IgD-negative memory B cell (primary cell): ENCODE data around the gene HOXD12. TPM values are rescaled to one million over a fixed set of nuclear protein-coding genes. Genes with fewer than 3 reads are reported as not detected.

Source experiments
- H3K27ac Mint-ChIP-seq, 3 donors: one replicate each; pipeline ENCODE4 v1.8.0; 2020 to 2022; ENCODE audit warnings: mild to moderate bottlenecking in 3 of 3, mixed read lengths in 3 of 3, moderate library complexity in 1 of 3
- H3K27me3 Mint-ChIP-seq: one replicate; pipeline ENCODE4 v1.8.0; 2021; ENCODE audit warnings: mixed read lengths
- H3K36me3 Mint-ChIP-seq: one replicate; pipeline ENCODE4 v1.8.0; 2020; ENCODE audit warnings: mild to moderate bottlenecking, mixed read lengths
- H3K4me1 Mint-ChIP-seq, 3 donors: one replicate each; pipeline ENCODE4 v1.8.0; 2020 to 2022; ENCODE audit warnings: mixed read lengths in 3 of 3, mild to moderate bottlenecking in 1 of 3
- H3K4me3 Mint-ChIP-seq, 4 donors: one replicate each; pipeline ENCODE4 v1.8.0; 2020 to 2022; ENCODE audit warnings: mild to moderate bottlenecking in 4 of 4, mixed read lengths in 4 of 4, moderate library complexity in 3 of 4
- H3K9me3 Mint-ChIP-seq, 3 donors: one replicate each; pipeline ENCODE4 v1.8.0; 2020 to 2021; ENCODE audit warnings: mixed read lengths in 3 of 3, mild to moderate bottlenecking in 1 of 3
- polyA plus RNA-seq: library from polyadenylated mRNA; unstranded; fragments of 300-500 nt; fragmentation: Illumina TruSeq; gene quantifications from one replicate; pipeline ENCODE4 v1.2.3, GENCODE V29; 2021

HOXD12 gene
- polyA plus RNA-seq, 1 donor from 2014 or later, result not detected

DNA sequence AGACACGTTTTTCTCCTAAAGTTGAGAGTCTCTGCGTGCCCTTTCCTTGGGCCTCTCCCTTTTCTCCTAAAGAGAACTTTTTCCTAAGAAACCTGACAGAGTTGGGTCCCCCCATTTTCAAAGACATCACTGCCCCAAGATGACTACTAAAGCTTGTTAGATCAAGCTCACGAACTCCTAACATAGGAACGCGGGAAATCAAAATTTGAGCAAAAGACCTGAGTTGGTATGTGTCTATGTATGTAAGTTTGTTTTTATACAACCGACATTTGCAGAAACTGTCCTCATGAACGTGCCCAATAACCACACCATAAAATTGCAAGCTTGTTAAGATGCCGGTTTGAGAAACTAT is 5.7 kb upstream of the HOXD12 start:
- Mint-ChIP-seq H3K27ac (peak overlapping the region; percentile 86), H3K4me1 (peaks cover 7 to 22% (median 17%) of the 10 kb centered on the region in 3 donors), H3K4me3 (peak overlapping the region in 3 of 4 donors; percentile 23 to 67 (median 61)), H3K9me3 (peaks cover 0 to 18% (median 1%) of the 10 kb centered on the region in 3 donors), H3K36me3 (no peaks in the 10 kb centered on the region), H3K27me3 (peaks cover 81% of the 10 kb centered on the region)

DNA sequence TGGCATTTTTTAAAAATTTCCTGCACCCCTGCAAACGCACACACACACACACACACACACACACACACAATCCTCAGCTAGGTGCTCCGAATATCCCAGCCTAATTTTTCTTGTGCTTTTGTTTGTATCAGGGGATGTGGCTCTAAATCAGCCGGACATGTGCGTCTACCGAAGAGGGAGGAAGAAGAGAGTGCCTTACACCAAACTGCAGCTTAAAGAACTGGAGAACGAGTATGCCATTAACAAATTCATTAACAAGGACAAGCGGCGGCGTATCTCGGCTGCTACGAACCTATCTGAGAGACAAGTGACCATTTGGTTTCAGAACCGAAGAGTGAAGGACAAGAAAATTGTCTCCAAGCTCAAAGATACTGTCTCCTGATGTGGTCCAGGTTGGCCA is 5.2 kb upstream of the HOXD12 start:
- no peaks in the 10 kb centered on the region for H3K36me3 Mint-ChIP-seq
- peaks cover 0 to 18% (median 1%) of the 10 kb centered on the region in 3 donors for H3K9me3 Mint-ChIP-seq
- peaks cover 81% of the 10 kb centered on the region for H3K27me3 Mint-ChIP-seq
- H3K27ac Mint-ChIP-seq, result peak overlapping the region; percentile 13 to 86 (median 86)
- no peak overlapping the region for H3K4me3 Mint-ChIP-seq
- peaks cover 7 to 22% (median 17%) of the 10 kb centered on the region in 3 donors for H3K4me1 Mint-ChIP-seq

DNA sequence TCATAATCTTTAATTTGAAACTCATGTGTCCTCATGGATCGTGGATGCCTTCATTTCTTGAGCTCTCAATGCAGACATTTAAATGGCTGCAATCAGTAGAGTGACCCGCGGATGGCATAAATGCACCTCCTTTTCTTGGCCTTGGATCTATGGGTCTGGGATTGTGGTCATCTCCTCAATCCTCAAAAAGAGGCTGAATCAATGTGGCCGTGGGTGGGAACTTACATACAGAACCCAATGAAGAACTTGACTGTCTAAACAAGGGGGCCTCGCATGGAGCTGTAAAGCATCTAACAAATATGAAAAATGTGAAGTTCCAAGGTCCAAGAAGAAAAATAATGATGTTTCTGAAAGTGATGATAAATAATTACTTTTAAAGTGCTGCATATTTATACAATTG is 4.2 kb upstream of the HOXD12 start:
- peak overlapping the region in 3 of 4 donors; percentile 13 to 47 (median 14) for H3K4me3 Mint-ChIP-seq
- peaks cover 0 to 18% (median 1%) of the 10 kb centered on the region in 3 donors for H3K9me3 Mint-ChIP-seq
- peak overlapping the region in 1 of 3 donors; percentile 86 for H3K27ac Mint-ChIP-seq
- H3K4me1 Mint-ChIP-seq, result peaks cover 7 to 22% (median 17%) of the 10 kb centered on the region in 3 donors
- H3K36me3 Mint-ChIP-seq, result no peaks in the 10 kb centered on the region
- peaks cover 77% of the 10 kb centered on the region for H3K27me3 Mint-ChIP-seq

DNA sequence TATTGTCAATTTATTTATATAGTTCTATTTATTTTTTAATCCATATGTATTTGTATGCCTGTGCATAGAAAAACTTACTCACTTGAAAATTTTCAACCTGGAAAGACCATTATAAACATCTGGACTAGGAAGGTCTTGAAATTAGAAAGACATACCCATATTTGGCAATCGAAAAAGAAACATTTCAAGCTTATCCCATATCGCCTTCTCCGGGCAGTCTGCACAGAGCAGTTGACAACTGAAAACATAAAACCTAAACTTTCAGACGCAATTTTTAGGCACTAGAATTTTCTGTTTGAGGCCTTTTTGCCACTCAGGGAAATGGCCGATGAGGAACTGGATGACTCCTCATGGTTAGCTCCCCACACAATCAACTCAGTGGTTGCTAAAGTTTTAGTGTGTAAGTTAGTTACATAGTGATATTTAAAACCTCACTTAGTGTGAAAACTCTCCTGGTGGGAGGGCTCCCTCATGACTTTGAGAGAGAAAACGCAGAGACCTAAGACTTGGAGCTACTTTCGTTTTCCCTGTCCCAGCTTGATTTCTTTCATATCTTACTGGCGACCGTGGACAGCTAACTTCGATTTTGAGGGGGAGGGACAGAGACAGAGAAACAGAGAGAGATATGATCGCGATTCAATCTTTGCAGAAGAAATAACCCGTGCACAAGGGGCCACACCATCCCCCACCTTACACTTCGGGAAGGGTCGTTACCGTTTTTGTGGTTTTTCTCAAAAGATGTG is 3.2 kb upstream of the HOXD12 start:
- Mint-ChIP-seq H3K27me3 (peaks cover 79% of the 10 kb centered on the region), H3K9me3 (peaks cover 0 to 20% (median 1%) of the 10 kb centered on the region in 3 donors), H3K4me1 (peaks cover 7 to 17% (median 17%) of the 10 kb centered on the region in 3 donors), H3K4me3 (peak overlapping the region; percentile 15 to 93 (median 74)), H3K27ac (peak overlapping the region in 1 of 3 donors; percentile 86), H3K36me3 (peaks cover under 1% of the 10 kb centered on the region)

DNA sequence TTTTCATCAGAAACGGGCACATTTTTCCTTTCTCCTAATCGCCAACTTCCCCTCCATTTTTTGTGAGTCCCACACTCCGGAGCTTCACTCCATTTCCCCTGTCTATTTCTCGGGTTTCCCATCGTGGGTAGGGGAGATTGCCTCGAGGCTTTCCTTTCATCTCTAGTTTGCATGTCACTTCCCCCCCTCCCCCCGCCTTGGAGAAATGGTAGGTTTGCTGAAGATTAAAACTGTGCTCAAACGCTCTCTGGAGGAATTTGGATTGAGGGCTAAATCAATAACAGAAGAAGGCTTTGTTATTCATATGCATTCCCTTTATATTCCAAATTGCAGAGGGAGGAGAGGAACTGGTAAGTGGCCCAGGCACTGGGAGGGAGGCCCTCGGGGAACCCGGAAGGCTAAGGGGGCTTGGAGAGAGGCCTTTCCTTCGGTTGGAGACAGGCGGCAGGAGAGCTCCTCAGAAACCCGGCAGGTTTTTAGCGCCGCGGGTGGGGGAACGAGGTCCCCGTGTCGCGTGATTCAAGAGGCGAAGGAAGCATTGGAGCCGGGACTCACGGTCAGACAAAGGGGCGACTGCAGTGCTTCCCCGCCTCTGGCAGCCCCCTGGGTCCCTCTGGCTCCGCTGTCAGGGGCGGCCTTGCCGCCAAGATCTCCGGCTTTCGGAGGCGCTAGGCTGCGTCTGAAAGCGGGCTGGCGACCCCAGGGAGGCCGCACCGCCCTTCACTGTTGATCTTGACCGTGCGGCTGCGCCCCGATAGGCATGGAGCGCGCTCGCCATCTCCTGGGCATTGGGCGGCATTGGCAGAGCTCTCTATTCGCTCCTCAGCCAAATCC is 2.4 kb upstream of the HOXD12 start:
- H3K36me3 Mint-ChIP-seq, result peaks cover 2% of the 10 kb centered on the region

DNA sequence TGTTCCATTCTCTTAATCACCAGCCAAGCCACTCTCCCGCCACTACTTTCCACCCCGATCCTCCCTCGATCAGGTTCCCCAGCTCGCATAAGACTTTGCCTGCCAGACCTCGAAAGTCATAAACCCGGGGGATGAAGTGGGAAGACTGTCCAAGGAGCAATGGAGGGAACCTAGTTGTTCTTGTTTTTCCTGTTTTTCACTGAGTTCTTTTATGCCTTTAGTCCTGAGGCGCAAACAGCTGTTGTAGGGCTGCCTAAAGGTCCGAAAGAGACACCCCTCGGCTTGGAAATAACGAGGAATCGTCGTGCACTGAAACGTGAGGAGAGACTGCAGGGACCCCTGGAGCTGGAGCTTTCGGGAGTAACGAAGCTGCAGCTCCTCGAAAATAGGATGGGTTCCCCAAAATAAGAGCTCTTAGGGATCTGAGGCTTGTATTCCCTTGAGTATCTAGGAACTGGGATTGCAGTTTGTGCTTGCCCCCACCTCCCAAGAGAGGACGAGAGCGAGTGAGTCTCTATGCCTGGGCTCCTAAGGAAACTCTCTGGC is 1.7 kb upstream of the HOXD12 start:
- Mint-ChIP-seq H3K36me3 (peaks cover 2% of the 10 kb centered on the region), H3K4me3 (peak overlapping the region; percentile 15 to 93 (median 74)), H3K9me3 (peaks cover 0 to 16% (median 3%) of the 10 kb centered on the region in 3 donors), H3K4me1 (peaks cover 3 to 15% (median 12%) of the 10 kb centered on the region in 3 donors), H3K27me3 (peaks cover 85% of the 10 kb centered on the region), H3K27ac (peak overlapping the region in 2 of 3 donors; percentile 80 to 86)

More for the DNA sequence above, 2.4 kb upstream of the HOXD12 start:
- peaks cover 3 to 15% (median 12%) of the 10 kb centered on the region in 3 donors for H3K4me1 Mint-ChIP-seq
- H3K4me3 Mint-ChIP-seq, result peak overlapping the region; percentile 15 to 93 (median 74)
- H3K27me3 Mint-ChIP-seq, result peaks cover 80% of the 10 kb centered on the region
- peaks cover 0 to 16% (median 3%) of the 10 kb centered on the region in 3 donors for H3K9me3 Mint-ChIP-seq
- peak overlapping the region in 2 of 3 donors; percentile 80 to 86 for H3K27ac Mint-ChIP-seq

DNA sequence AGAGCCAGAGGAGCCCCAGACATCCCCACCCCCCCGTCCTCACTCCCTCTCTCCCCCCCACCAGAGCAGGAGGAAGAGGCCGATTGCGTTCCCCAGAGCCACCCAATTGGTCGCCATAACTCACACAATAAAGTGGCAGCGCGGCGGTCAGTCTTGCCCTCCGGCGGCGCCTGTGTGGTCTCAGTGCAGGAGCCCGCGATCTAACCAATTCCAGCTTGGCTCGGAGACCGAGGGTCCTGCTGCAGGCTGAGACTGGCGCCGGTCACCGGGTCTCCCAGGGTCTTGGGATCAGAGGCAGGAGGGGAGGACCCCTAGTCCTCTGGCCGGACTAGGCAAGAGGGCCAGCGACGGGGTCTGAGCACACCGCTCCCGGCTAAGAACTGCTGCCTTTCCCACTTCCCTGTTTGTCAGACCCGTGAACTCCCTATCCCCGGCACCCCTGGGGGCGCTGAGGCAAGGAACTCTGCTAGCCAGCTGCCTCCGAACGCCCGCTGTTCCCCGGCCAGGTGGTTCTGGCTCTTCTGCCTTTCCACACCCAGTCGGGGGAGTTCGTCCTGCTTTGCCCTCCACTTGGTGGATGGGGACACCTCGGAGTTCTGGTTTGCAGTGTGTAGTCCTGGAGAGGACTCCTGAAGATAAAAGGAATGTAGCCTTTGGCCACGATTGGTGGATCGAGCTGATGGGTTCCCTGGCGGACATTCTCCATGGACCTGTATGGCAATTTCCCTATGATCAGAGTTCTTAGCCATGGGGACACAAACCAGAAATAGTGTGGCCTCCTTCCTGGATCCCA is 1.0 kb upstream of the HOXD12 start:
- Mint-ChIP-seq H3K4me3 (peak overlapping the region in 1 of 4 donors; percentile 29), H3K4me1 (peaks cover 3 to 15% (median 12%) of the 10 kb centered on the region in 3 donors), H3K27me3 (peaks cover 82% of the 10 kb centered on the region), H3K27ac (peak overlapping the region; percentile 71 to 86 (median 80)), H3K9me3 (peaks cover 0 to 13% (median 3%) of the 10 kb centered on the region in 3 donors), H3K36me3 (peaks cover 2% of the 10 kb centered on the region)

DNA sequence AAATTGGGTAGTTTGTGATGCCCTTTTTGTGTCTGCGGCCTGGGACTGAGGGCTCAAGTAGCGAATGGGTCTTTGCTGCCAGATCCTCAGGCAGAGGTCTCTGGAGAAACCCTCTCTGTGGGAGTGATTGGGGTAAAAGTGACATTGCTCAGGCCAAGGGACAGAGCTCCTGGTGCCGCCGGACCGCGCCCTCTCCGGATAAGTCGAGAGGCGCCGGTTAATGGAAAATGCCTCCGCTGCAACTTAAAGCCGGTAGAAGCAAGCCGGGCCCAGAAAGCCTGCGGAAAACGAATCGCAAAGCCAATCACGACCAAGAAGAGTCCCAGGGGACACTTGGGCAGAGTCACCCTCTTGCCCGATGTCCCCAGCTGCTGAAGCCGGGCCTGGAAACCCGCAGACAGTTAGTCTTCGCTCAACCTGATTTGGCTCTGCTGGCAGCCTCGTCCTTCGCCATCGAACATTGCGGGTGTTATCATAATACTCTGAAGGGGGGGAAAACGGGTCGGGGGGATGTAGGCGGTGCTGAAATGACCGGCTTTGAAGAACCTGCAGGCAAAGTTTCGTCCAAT is 352 bp upstream of the HOXD12 start:
- H3K36me3 Mint-ChIP-seq, result peaks cover 2% of the 10 kb centered on the region
- H3K4me3 Mint-ChIP-seq, result peak overlapping the region in 2 of 4 donors; percentile 29 to 63

DNA sequence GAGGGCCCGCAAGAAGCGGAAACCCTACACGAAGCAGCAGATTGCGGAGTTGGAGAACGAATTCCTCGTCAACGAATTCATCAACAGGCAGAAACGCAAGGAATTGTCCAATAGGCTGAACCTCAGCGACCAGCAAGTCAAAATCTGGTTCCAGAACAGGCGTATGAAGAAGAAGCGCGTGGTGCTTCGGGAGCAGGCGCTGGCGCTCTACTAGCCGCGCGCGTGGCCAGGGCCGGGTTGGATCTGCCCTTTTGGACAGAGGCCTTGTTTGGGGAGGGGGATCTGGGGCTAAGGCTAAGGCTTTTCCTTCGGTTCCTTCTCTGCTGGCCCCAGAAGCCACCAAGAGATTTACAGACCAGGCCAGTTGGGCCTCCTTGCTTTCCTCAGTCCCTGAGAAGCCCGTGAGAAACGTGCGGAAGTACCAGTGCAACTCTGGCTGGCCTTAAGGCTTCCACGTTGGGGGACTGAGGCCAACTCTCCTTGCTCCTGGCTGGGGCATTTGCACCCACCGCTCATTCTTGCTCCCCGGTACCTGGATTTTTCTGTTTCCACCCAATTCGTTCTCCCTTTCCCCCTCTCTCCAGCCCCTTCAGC is 1.0 kb downstream of the HOXD12 start:
- Mint-ChIP-seq H3K4me1 (peaks cover 8 to 15% (median 9%) of the 10 kb centered on the region in 3 donors), H3K4me3 (peak overlapping the region in 2 of 4 donors; percentile 22 to 53), H3K27me3 (peaks cover 84% of the 10 kb centered on the region), H3K9me3 (peaks cover 0 to 7% (median 1%) of the 10 kb centered on the region in 3 donors), H3K27ac (peak overlapping the region in 2 of 3 donors; percentile 46 to 87), H3K36me3 (peaks cover 2% of the 10 kb centered on the region)

More for the DNA sequence above, 352 bp upstream of the HOXD12 start:
- Mint-ChIP-seq H3K9me3 (peaks cover 0 to 8% (median 3%) of the 10 kb centered on the region in 3 donors), H3K27ac (peak overlapping the region in 2 of 3 donors; percentile 39 to 71), H3K27me3 (peaks cover 84% of the 10 kb centered on the region), H3K4me1 (peaks cover 4 to 15% (median 12%) of the 10 kb centered on the region in 3 donors)

DNA sequence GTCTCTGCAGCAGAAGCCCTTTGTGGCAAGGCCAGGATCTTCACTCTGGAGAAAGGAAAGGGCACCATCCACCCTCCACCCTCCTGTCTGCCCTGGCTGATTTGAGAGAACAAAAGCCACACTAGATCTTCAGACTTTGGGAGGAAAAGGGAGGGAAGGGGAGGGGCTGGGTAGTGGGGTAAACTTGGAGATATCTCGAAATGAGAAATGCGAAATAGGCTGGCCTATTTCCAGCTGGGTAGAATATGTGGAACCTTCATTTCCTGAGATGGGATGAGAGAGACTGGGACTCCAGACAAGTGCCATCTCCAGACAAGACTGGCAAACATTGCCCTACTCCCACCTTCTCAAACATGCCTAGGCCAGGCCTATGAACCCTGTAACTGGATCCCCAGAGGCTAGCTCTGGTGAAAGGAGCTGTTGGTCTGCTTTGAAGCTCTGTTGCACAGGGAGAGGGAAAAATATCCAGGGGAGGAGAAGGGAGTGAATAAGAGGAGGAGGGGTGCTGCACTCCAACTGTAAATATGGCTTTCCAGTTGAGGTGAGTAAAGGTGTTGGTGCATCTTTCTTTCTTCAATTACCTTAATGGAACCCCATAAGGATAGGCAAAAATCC is 1.7 kb downstream of the HOXD12 start:
- peaks cover 86% of the 10 kb centered on the region for H3K27me3 Mint-ChIP-seq
- peak overlapping the region in 1 of 4 donors; percentile 72 for H3K4me3 Mint-ChIP-seq
- H3K27ac Mint-ChIP-seq, result peak overlapping the region in 1 of 3 donors; percentile 87
- H3K4me1 Mint-ChIP-seq, result peaks cover 6 to 15% (median 8%) of the 10 kb centered on the region in 3 donors
- H3K36me3 Mint-ChIP-seq, result peaks cover 2% of the 10 kb centered on the region
- peaks cover 0 to 10% (median 1%) of the 10 kb centered on the region in 3 donors for H3K9me3 Mint-ChIP-seq

DNA sequence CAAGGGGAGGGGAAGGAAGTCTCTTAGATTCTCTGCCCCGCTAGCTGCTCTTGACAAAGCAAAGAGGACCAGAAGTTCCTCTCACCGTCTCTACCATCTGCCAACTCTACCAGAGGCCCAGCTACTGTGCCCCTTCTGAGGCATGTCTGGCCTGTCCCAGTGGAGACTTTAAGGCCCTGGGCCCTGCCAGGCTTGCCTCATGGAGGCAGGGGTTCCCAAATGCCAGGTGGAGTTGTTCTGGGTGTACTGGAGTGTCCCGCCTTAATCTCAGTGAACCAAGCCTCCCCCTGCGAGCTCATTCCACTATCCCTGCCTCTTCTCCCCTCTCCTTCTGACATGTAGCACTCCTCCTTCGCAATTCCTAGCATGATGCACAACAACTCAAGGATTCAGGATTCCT is 2.2 kb downstream of the HOXD12 start:
- Mint-ChIP-seq H3K9me3 (peaks cover 0 to 10% (median 1%) of the 10 kb centered on the region in 3 donors), H3K36me3 (peaks cover 2% of the 10 kb centered on the region), H3K27ac (peak overlapping the region in 1 of 3 donors; percentile 87), H3K27me3 (peaks cover 83% of the 10 kb centered on the region), H3K4me1 (peaks cover under 1 to 12% (median 5%) of the 10 kb centered on the region in 3 donors), H3K4me3 (peak overlapping the region in 1 of 4 donors; percentile 72)

DNA sequence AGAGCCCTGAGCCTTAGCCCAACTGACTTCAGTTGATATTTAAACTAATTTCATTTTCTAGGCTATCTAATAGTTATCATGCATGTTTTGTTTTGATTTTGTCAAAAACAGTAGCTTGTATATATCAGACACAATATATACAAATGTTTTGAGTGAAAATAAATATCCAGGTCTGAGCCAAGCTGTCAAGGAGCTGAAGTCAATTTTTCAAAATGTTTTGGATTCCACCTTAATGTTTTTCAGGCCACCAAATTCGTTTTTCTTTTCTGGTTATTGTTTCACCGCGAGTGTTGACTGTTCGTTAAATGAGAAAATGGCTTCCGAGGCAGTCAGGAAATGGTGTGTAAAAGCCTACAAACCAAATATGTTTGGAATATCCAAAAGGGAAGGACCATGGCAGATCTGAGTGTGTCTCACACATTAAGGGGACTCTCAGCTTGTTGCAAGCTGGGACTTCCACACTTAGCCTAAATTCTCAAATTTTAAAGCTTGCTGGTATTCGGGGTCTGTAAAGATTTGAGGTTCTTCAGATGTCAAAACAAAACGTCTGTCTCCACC is 2.8 kb downstream of the HOXD12 start:
- Mint-ChIP-seq H3K27me3 (peaks cover 81% of the 10 kb centered on the region), H3K27ac (peak overlapping the region in 1 of 3 donors; percentile 87), H3K36me3 (peaks cover 2% of the 10 kb centered on the region), H3K4me1 (peaks cover 0 to 8% (median 5%) of the 10 kb centered on the region in 3 donors), H3K9me3 (peaks cover 0 to 10% (median 1%) of the 10 kb centered on the region in 3 donors), H3K4me3 (peak overlapping the region in 1 of 4 donors; percentile 72)
